Transverse colon (tissue), 4 donors: ENCODE results near the gene NGDN. TPM values are rescaled to one million over a fixed set of nuclear protein-coding genes. Genes with fewer than 3 reads are reported as not detected.

Experiments
- DNase-seq: peaks from one replicate; pipeline ENCODE4 v3.0.0-alpha.2; 2019
- H3K27ac ChIP-seq, 4 donors: fragments of 200-600 bp; sonication (generic); 2 replicates each; pipeline ENCODE4 v1.5.1; 2016 to 2018; ENCODE audit warnings: inconsistent platforms in 4 of 4
- H3K27me3 ChIP-seq: fragments of 200-600 bp; sonication (generic); 2 replicates; pipeline ENCODE4 v1.5.1; 2017; ENCODE audit warnings: inconsistent platforms
- H3K36me3 ChIP-seq, 4 donors: fragments of 200-600 bp; sonication (generic); 2 replicates each; pipeline ENCODE4 v1.5.1; 2017 to 2019; ENCODE audit warnings: inconsistent platforms in 4 of 4
- H3K4me1 ChIP-seq, 4 donors: fragments of 200-600 bp; sonication (generic); 2 replicates each; pipeline ENCODE4 v1.5.1; 2017 to 2020; ENCODE audit warnings: inconsistent platforms in 4 of 4
- H3K4me3 ChIP-seq, 4 donors: fragments of 200-600 bp; sonication (generic); 1 replicate in 1 of 4; 2 replicates in 3 of 4; pipeline versions ENCODE4 v1.5.1 to v1.6.1; 2017 to 2019; ENCODE audit warnings: inconsistent platforms in 4 of 4
- H3K9me3 ChIP-seq, 2 donors: fragments of 200-600 bp; sonication (generic); 2 replicates each; pipeline ENCODE4 v1.5.1; 2017 to 2019; ENCODE audit warnings: inconsistent platforms in 2 of 2
- EP300 ChIP-seq: sonication (generic); formaldehyde crosslinking; IDR thresholded peaks from one replicate; pipeline ENCODE4 v1.6.1; 2017; ENCODE audit warnings: antibody characterized with exemption, low read depth
- POLR2A ChIP-seq: fragments of 450-650 bp; IDR thresholded peaks from one replicate; pipeline ENCODE4 v1.6.1; 2016; ENCODE audit warnings: antibody characterized with exemption, mild to moderate bottlenecking, moderate library complexity
- POLR2AphosphoS5 ChIP-seq, 3 donors: sonication (generic); formaldehyde crosslinking; IDR thresholded peaks; one replicate each; pipeline ENCODE4 v1.6.1; 2016; ENCODE audit warnings: antibody characterized with exemption in 3 of 3
- WGBS, 2 donors: methylation state at CpG; one replicate each; pipeline ENCODE4 v1.1.5; 2018; ENCODE audit warnings: low coverage in 1 of 2; 5-methylcytosine and 5-hydroxymethylcytosine counted together
- in situ Hi-C, 4 donors: fragments of 200-750 bp; cut with MboI; loops; one replicate each; pipeline versions ENCODE4 v1.15.0 to v1.15.1; 2017; ENCODE audit warnings: low sequenced_read_pairs in 3 of 4, low pct_ligation_motif_present in 1 of 4, low pct_unique_long_range_greater_than_20kb in 1 of 4
- intact Hi-C: fragments of 100-400 bp; cut with DNase I; formaldehyde crosslinking; loops from one replicate; pipeline ENCODE4 v1.15.1; 2023; ENCODE audit warnings: low total_unique reads
- total RNA-seq, 4 donors: library from RNA; depleted of rRNA; stranded (reverse); fragments of >200 nt; gene quantifications; one replicate each; pipeline ENCODE4 v1.1.0, GENCODE V29; 2016
- TF ChIP-seq, protein P1 (sequence below), 5 experiments: fragments of 200-600 bp in 3 of 5; fragments of 450-650 bp in 2 of 5; sonication (generic) in 3 of 5; IDR thresholded peaks; 1 replicate in 2 of 5; 2 replicates in 3 of 5; pipeline ENCODE4 v1.5.1; 2016 to 2017; ENCODE audit warnings: antibody characterized with exemption in 5 of 5, inconsistent platforms in 3 of 5, mild to moderate bottlenecking in 2 of 5, moderate library complexity in 1 of 5

The NGDN gene
- total RNA-seq, 4 donors from 2014 or later: 8.8 to 31.5 (median 20.8) TPM

- WGBS, 2 donors: 94 to 100% methylated on average over 1 to 11 of the region's 14 CpGs
- in situ Hi-C loops: no loop called here
- H3K27ac ChIP-seq: no peak overlapping the region
- no peaks in the 10 kb centered on the region for H3K27me3 ChIP-seq
- H3K4me3 ChIP-seq: no peak overlapping the region
- TF ChIP-seq POLR2A (no peak), EP300 (no peak), POLR2AphosphoS5 (IDR thresholded peaks at IDR 0.05) (no peak)
- TF ChIP-seq, protein P1, sequence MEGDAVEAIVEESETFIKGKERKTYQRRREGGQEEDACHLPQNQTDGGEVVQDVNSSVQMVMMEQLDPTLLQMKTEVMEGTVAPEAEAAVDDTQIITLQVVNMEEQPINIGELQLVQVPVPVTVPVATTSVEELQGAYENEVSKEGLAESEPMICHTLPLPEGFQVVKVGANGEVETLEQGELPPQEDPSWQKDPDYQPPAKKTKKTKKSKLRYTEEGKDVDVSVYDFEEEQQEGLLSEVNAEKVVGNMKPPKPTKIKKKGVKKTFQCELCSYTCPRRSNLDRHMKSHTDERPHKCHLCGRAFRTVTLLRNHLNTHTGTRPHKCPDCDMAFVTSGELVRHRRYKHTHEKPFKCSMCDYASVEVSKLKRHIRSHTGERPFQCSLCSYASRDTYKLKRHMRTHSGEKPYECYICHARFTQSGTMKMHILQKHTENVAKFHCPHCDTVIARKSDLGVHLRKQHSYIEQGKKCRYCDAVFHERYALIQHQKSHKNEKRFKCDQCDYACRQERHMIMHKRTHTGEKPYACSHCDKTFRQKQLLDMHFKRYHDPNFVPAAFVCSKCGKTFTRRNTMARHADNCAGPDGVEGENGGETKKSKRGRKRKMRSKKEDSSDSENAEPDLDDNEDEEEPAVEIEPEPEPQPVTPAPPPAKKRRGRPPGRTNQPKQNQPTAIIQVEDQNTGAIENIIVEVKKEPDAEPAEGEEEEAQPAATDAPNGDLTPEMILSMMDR (IDR thresholded peaks at IDR 0.05): no peak
- no peak for DNase-seq
- no peaks in the 10 kb centered on the region for H3K9me3 ChIP-seq
- no peaks in the 10 kb centered on the region for H3K36me3 ChIP-seq
- intact Hi-C loops: no loop called here
- no peaks in the 10 kb centered on the region for H3K4me1 ChIP-seq
These were observed 55.5 kb downstream of the NGDN start for GRCh38 chr14:23524954-23525353.

GRCh38 chr14:23525611-23526010 is 56.1 kb downstream of the NGDN start:
- H3K36me3 ChIP-seq: no peaks in the 10 kb centered on the region
- H3K9me3 ChIP-seq: no peaks in the 10 kb centered on the region
- intact Hi-C loops (no loop called here), in situ Hi-C loops (no loop called here)
- TF ChIP-seq, protein P1 (IDR thresholded peaks at IDR 0.05): no peak
- no peak for TF ChIP-seq EP300
- TF ChIP-seq POLR2AphosphoS5 (IDR thresholded peaks at IDR 0.05): no peak
- no peak for TF ChIP-seq POLR2A
- 85% methylated on average over 8 of the region's 8 CpGs; no CpG with 5 or more reads in 1 of the 2 donors for WGBS, 2 donors
- no peak for DNase-seq
- no peak overlapping the region for H3K4me3 ChIP-seq
- no peak overlapping the region for H3K27ac ChIP-seq
- no peaks in the 10 kb centered on the region for H3K27me3 ChIP-seq
- H3K4me1 ChIP-seq: no peaks in the 10 kb centered on the region

Other genes with a start within 250 kb of the NGDN start
- not detected for gene RNF212B, start 231.8 kb upstream of the NGDN start, total RNA-seq
- 10 to 100 TPM in 2 of 4 donors, 1 to 10 TPM in 2; 1.9 to 12.9 (median 8.6) TPM for gene HOMEZ, start 183.6 kb upstream of the NGDN start, total RNA-seq
- gene PPP1R3E, start 166.8 kb upstream of the NGDN start, total RNA-seq: 10 to 100 TPM in 3 of 4 donors, 1 to 10 TPM in 1; 9.1 to 13.9 (median 11.0) TPM
- gene BCL2L2, start 162.9 kb upstream of the NGDN start, total RNA-seq: 10 to 100 TPM; 23.9 to 49.0 (median 43.0) TPM
- 100 to 1,000 TPM in 1 of 4 donors, 10 to 100 TPM in 3; 50.0 to 149 (median 63.7) TPM for gene PABPN1, start 148.2 kb upstream of the NGDN start, total RNA-seq
- 10 to 100 TPM in 1 of 4 donors, 1 to 10 TPM in 3; 4.0 to 14.2 (median 8.5) TPM for gene SLC22A17, start 116.8 kb upstream of the NGDN start, total RNA-seq
- 10 to 100 TPM in 1 of 4 donors, 1 to 10 TPM in 2, under 1 TPM in 1; 0.60 to 10.5 (median 3.3) TPM for gene EFS, start 104.5 kb upstream of the NGDN start, total RNA-seq
- not detected for gene IL25, start 96.9 kb upstream of the NGDN start, total RNA-seq
- gene CMTM5, start 92.7 kb upstream of the NGDN start, total RNA-seq: 1 to 10 TPM in 1 of 4 donors, under 1 TPM in 1, not detected in 2; 0.64 to 1.1 TPM
- gene MYH6, start 61.4 kb upstream of the NGDN start, total RNA-seq: 1 to 10 TPM in 1 of 4 donors, under 1 TPM in 1, not detected in 2; 0.16 to 1.5 TPM
- 1 to 10 TPM in 1 of 4 donors, under 1 TPM in 1, not detected in 2; 0.64 to 2.9 TPM for gene MYH7, start 34.0 kb upstream of the NGDN start, total RNA-seq
- gene ZFHX2, start 82.1 kb downstream of the NGDN start, total RNA-seq: 1 to 10 TPM in 1 of 4 donors, under 1 TPM in 3; 0.20 to 1.1 (median 0.68) TPM
- 10 to 100 TPM in 3 of 4 donors, 1 to 10 TPM in 1; 6.8 to 34.0 (median 26.0) TPM for gene THTPA, start 86.6 kb downstream of the NGDN start, total RNA-seq
- 100 to 1,000 TPM; 163 to 508 (median 237) TPM for gene AP1G2, start 98.1 kb downstream of the NGDN start, total RNA-seq
- gene JPH4, start 109.1 kb downstream of the NGDN start, total RNA-seq: under 1 TPM in 2 of 4 donors, not detected in 2; 0.27 to 0.48 TPM
- not detected for gene DHRS2, start 166.7 kb downstream of the NGDN start, total RNA-seq